Mucosa of gallbladder (tissue), 1 donor: ENCODE data around the gene NELFB. TPM values are rescaled to one million over a fixed set of nuclear protein-coding genes. Genes with fewer than 3 reads are reported as not detected.

ENCODE experiments used
- DNase-seq: peaks from one replicate; pipeline ENCODE4 v3.0.0-alpha.2; 2020; ENCODE audit warnings: low spot score
- total RNA-seq: library from RNA; stranded (reverse); gene quantifications from one replicate; pipeline ENCODE4 v1.2.1, GENCODE V29; 2021
- donor health status: DM: no; HTN: no; CAD: no.

NELFB gene
- total RNA-seq, 1 donor from 2014 or later, result 61.2 TPM

DNA sequence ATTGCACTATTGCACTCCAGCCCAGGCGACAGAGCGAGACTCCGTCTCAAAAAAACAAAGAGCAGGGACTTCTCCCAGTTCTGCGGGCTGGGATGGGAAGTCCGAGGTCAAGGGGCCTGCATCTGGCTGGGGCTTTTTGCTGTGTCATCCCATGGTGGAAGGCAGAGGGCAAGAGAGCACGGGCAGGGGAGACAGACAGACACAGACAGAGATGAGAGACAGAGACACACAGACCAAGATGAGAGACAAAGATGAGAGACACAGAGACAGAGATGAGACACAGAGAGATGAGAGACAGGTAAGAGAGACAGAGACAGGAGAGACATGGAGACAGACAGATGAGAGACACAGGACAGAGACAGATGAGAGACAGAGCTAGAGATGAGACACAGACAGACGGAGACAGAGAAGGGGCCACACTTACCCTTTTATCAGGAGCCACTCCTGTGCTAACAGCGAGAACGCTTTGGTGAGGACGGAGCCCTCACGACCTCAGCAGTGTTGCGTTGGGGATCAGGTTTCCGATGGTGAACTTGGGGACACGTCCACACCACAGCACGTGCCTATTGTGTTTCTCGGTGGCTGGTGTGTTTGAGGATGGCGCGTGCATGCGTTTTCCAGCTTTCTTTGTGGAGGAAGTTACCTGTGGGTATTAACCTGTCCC, 13.5 kb downstream of the NELFB start:
- no peak for DNase-seq

GRCh38 chr9:137269231-137269772, 14.2 kb downstream of the NELFB start:
- DNase-seq, result peak; percentile 68

- no peak for DNase-seq
Measured at GRCh38 chr9:137270929-137271695, 16.0 kb downstream of the NELFB start.

DNA sequence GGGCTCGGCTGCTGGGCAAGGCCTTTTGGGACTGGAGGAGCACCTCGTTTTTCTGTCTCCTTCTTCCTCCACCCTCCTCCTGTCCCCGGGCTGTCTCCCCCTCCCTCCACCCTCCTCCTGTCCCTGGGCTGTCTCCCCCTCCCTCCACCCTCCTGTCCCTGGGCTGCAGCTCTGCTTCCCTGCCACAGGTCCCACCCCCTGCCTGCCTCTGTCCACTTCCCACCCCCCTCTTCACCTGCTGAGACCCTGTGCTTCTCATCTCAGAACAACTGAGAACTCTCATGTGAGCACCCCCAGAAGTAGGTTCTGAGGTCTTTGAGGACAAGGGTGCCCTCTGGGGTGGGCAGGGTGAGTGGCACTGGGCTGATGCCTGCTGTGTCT, 16.6 kb downstream of the NELFB start:
- DNase-seq, result no peak

GRCh38 chr9:137272241-137273094, 17.3 kb downstream of the NELFB start:
- no peak for DNase-seq

GRCh38 chr9:137273095-137273490, 18.0 kb downstream of the NELFB start:
- no peak for DNase-seq

DNA sequence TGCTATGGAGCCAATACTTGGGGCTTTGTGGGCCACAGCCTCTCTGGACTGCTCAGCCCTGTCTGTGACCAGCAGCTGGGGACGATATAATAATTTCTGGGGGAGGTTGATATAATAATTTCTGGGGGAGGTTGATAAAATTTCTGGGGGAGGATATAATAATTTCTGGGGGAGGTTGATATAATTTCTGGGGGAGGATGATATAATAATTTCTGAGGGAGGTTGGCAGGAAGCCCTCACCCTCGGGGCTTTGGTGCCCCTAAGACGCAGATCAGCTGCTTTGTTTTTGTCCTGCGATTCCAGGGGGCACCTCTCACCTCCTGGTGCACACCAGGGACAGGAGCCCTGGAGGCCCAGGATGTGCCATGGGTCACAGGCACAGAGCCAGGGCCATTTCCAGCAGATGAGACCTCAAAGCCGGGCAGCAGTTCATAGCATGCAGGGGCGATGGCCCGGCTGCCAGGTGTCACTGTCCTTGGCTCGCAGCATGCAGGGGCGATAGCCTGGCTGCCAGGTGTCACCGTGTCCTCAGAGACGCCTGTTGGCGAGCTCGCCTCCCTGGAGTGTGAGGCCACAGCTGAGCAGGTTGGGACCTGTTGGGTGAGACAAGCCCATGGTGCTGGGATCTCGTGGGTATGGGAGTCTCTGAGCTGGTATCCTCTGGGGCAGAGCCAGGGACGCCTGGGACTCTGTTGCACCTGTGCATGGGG, 18.6 kb downstream of the NELFB start:
- DNase-seq, result no peak

DNA sequence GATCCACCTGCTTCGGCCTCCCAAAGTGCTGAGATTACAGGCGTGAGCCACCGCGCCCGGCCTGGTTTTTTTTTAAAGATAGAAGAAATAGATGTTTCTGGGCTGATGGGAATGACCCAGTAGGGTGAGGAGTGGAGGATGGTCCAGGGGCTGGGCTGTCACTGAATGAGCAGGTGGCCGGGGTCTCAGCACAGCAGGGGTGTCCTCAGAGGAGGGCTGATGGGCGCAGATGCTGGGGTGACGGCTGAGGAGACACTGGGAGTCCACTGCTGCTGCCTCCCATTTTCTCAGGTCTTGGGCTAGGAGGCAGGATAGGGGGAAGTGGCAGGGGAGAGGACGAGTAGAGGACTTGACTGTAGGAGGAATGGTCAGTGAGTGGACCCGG, 20.1 kb downstream of the NELFB start:
- no peak for DNase-seq

- no peak for DNase-seq
Measured at GRCh38 chr9:137275588-137276472, 20.7 kb downstream of the NELFB start.

DNA sequence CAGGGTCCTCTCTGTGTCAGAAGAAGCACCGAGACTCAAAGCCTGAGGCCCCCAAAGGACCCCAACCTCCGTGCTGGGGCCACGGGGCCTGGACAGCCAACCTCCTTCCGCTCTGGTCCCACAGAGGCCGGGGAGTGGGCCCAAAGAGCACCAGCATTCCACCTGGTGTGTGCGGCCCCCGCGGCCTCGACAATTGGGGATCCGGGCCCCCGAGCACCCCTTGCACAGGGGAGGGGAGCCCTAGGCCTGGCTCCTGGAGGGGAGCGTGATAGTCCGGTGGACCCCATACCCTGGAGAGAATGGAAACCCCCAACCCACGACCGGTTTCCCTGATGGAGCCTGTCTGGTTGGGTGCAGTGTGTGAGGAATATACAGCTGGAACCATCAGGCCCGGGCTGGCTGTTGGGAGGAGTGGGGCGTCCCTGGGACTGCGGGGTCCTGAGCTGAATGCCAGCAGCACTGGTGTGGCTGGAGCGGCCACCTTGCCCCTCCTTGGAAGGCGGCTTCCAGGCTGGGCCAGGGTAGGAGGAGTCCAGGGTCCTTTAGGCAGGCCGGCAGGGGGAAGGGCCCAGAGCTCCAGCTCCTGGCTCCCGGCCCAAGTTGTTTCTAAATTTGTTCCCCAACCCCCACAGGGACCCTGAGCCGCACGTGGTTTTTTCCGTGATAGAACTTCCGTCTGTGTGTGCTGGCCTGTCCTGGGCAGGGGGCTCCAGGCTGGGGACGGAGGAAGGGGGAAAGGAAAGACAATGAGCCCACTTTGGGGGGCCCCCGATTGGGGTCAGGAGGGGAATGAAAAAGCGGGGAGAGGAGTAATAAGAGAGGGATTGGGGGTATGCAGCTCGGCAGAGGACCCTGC, 21.6 kb downstream of the NELFB start:
- peak; percentile 62 for DNase-seq

GRCh38 chr9:137277329-137278041, 22.4 kb downstream of the NELFB start, which contains the start of gene TOR4A:
Gene TOR4A, plus strand, starts transcription at chr9:137277726. Its CDS starts 964 bp downstream, at chr9:137278690.
- DNase-seq, result peak; percentile 80

DNA sequence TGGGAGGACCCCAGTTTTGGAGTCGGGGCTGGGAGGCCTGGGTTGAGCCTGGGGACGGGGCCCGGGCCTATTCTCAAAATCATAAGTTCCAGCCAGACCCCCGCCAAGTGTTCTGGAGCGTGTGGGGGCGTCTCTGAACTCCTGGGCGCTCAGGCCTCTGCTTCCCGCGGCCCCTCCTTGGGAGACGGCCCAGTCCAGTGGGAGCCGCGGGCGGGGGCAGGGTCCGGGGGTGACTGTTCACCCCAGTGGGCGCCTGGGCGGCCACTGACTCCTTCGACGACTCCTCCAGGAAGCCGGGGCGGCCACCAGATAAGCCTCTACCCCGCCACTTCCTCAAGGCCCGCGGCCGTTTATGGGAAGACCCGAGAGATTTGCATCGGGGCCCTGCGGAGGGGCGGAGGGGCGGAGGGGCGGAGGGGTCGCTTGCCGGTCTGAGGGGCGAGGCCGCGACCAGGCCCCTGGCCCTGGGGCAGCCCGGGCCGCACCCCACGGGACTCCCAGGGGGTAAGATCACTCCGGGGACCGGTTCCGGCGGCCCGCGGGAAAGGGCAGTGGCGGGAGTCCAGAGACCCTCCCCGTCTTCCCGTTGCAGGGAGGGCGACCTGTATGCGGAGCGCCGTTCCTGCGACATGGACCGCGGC, 23.1 kb downstream of the NELFB start:
- no peak for DNase-seq

GRCh38 chr9:137278721-137279711, 23.9 kb downstream of the NELFB start:
- no peak for DNase-seq

GRCh38 chr9:137279741-137280473, 24.8 kb downstream of the NELFB start:
- no peak for DNase-seq

GRCh38 chr9:137280474-137281344, 25.6 kb downstream of the NELFB start:
- no peak for DNase-seq
